PFSK-1 (cell line): ENCODE data around the gene CDC16.

Experiments used
- FOXP2 ChIP-seq: optimal IDR thresholded peaks from 2 replicates; pipeline ENCODE3; 2011; ENCODE audit warnings: borderline replicate concordance, control low read depth, inconsistent platforms; ENCODE audit not compliant: insufficient read depth; ENCODE audit errors: extremely low read length, extremely low read depth
- POLR2AphosphoS5 ChIP-seq: IDR thresholded peaks from 2 replicates; pipeline ENCODE4 v1.6.1; 2012; ENCODE audit warnings: low read depth, mild to moderate bottlenecking, control low read depth, low read length, moderate library complexity
- SIN3A ChIP-seq: IDR thresholded peaks from 2 replicates; pipeline ENCODE4 v1.6.1; 2012; ENCODE audit warnings: mild to moderate bottlenecking, low read length, moderate library complexity, borderline replicate concordance; ENCODE audit not compliant: insufficient read depth
- TAF1 ChIP-seq: IDR thresholded peaks from 2 replicates; pipeline ENCODE4 v1.6.1; 2012; ENCODE audit warnings: low read length, control low read depth, borderline replicate concordance; ENCODE audit not compliant: insufficient read depth
- TF ChIP-seq, protein P1 (sequence below), 2 experiments: IDR thresholded peaks; 2 replicates each; pipeline versions ENCODE4 v1.6.1 to v1.8.0; 2011 to 2012; ENCODE audit warnings: low read depth in 2 of 2, low read length in 2 of 2, control low read depth in 1 of 2, inconsistent platforms in 1 of 2, mild to moderate bottlenecking in 1 of 2, moderate library complexity in 1 of 2; ENCODE audit not compliant: insufficient read depth in 1 of 2

Gene CDC16

DNA sequence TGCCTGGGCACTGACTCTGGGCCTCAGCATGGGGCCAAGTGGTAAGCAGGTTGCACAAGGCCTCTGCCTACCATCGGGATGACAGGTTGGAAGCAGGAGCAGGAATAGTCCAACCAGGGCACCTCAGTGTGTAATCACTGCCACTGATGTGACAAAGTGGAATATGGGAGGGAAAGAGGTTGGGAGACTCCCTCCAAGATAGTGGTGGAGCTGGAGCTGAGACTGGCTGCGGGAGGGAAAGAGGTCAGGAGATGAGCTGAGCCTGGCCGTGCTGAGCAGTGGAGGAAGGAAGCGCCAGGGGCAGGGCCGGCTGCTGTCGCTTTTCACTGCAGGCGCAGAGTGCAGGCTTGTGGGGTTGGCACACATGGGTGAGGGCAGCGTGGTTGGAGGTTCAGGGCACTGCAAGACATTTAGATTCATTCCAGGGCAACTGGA lies 53.5 kb downstream of the CDC16 start:
- TF ChIP-seq FOXP2 (no peak), POLR2AphosphoS5 (no peak), SIN3A (no peak), TAF1 (no peak)
- TF ChIP-seq, protein P1, sequence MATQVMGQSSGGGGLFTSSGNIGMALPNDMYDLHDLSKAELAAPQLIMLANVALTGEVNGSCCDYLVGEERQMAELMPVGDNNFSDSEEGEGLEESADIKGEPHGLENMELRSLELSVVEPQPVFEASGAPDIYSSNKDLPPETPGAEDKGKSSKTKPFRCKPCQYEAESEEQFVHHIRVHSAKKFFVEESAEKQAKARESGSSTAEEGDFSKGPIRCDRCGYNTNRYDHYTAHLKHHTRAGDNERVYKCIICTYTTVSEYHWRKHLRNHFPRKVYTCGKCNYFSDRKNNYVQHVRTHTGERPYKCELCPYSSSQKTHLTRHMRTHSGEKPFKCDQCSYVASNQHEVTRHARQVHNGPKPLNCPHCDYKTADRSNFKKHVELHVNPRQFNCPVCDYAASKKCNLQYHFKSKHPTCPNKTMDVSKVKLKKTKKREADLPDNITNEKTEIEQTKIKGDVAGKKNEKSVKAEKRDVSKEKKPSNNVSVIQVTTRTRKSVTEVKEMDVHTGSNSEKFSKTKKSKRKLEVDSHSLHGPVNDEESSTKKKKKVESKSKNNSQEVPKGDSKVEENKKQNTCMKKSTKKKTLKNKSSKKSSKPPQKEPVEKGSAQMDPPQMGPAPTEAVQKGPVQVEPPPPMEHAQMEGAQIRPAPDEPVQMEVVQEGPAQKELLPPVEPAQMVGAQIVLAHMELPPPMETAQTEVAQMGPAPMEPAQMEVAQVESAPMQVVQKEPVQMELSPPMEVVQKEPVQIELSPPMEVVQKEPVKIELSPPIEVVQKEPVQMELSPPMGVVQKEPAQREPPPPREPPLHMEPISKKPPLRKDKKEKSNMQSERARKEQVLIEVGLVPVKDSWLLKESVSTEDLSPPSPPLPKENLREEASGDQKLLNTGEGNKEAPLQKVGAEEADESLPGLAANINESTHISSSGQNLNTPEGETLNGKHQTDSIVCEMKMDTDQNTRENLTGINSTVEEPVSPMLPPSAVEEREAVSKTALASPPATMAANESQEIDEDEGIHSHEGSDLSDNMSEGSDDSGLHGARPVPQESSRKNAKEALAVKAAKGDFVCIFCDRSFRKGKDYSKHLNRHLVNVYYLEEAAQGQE (IDR thresholded peaks at IDR 0.05; ENCODE audit: insufficient read depth in 1 of 2, low read depth in 2 of 2, low read length in 2 of 2), result no peak

GRCh38 chr13:114296448-114296847 lies 61.8 kb downstream of the CDC16 start:
- TF ChIP-seq POLR2AphosphoS5, result no peak
- TF ChIP-seq TAF1, result no peak
- TF ChIP-seq FOXP2, result no peak
- TF ChIP-seq, protein P1 (IDR thresholded peaks at IDR 0.05; ENCODE audit: insufficient read depth in 1 of 2, low read depth in 2 of 2, low read length in 2 of 2), result no peak
- no peak for TF ChIP-seq SIN3A

DNA sequence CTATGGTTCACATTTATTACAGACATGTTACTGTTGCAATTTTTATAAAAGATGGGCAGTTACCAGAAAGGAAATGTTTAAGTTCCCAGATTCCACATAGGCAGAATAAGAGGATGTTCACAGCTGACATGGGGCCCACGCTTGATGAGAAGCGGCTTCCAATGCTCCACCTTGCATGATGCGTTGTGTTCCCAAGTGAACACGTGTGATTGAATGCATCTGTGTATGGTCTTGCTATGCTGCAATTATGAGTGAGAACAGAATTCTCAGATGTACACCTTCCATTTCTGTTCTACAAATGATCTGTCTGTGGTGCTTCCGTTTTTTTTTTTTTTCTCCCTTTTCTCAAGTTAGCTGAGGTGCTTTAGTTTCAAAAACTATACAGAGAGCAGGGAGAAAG lies 62.2 kb downstream of the CDC16 start:
- TF ChIP-seq, protein P1 (IDR thresholded peaks at IDR 0.05; ENCODE audit: insufficient read depth in 1 of 2, low read depth in 2 of 2, low read length in 2 of 2), result no peak
- TF ChIP-seq SIN3A, result no peak
- no peak for TF ChIP-seq FOXP2
- TF ChIP-seq POLR2AphosphoS5, result no peak
- TF ChIP-seq TAF1, result no peak

DNA sequence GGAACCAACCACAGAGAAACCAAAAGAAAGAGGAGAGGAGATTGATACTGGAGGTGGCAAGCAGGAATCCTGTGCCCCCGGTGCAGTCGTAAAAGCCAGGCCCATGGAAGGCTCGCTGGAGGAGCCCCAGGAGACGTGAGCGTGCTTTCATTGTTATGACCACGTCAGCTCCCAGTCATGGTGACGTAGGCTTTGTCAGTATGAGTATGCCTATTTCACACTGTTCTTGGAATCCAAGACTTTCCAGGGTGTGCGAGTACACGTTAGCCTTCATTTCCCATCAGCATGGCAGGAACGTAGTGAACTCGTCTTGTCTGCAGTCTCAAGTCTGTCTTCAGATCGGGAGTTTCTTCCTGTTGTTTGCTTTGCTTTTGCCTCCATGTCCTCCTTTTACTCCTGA lies 64.2 kb downstream of the CDC16 start:
- TF ChIP-seq POLR2AphosphoS5 (no peak), TAF1 (no peak), FOXP2 (no peak), SIN3A (no peak)
- TF ChIP-seq, protein P1 (IDR thresholded peaks at IDR 0.05; ENCODE audit: insufficient read depth in 1 of 2, low read depth in 2 of 2, low read length in 2 of 2), result no peak
